ENCODE data around the gene PKP3. TPM values are rescaled to one million over a fixed set of nuclear protein-coding genes. Genes with fewer than 3 reads are reported as not detected.
"Not testable (repeated sequence)": the region's sequence is repeated elsewhere in the genome, so short reads cannot be mapped to it uniquely, and the experiment has no call there.

The PKP3 gene
- total and polyA plus RNA-seq, 12 donors = 0.13 to 3.0 (median 0.72) TPM

- Histone ChIP-seq H3K4me1 (peaks cover 6 to 32% (median 18%) of the 10 kb centered on the region in 9 donors), H3K27ac (no peak overlapping the region), H3K36me3 (no peaks in the 10 kb centered on the region), H3K27me3 (peaks cover 0 to 5% (median 0%) of the 10 kb centered on the region in 7 donors), H3K4me3 (no peak overlapping the region), H3K9me3 (no peaks in the 10 kb centered on the region)
- no peak for ATAC-seq
- 67 to 74% methylated on average over 18 of the region's 18 CpGs for WGBS, 2 donors
- no peak for DNase-seq
- TF ChIP-seq, protein P1, sequence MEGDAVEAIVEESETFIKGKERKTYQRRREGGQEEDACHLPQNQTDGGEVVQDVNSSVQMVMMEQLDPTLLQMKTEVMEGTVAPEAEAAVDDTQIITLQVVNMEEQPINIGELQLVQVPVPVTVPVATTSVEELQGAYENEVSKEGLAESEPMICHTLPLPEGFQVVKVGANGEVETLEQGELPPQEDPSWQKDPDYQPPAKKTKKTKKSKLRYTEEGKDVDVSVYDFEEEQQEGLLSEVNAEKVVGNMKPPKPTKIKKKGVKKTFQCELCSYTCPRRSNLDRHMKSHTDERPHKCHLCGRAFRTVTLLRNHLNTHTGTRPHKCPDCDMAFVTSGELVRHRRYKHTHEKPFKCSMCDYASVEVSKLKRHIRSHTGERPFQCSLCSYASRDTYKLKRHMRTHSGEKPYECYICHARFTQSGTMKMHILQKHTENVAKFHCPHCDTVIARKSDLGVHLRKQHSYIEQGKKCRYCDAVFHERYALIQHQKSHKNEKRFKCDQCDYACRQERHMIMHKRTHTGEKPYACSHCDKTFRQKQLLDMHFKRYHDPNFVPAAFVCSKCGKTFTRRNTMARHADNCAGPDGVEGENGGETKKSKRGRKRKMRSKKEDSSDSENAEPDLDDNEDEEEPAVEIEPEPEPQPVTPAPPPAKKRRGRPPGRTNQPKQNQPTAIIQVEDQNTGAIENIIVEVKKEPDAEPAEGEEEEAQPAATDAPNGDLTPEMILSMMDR (IDR thresholded peaks at IDR 0.05) = no peak
- intact Hi-C loops (cut with DNase I) = loop anchor here in 6 of 10 donors (5.0 to 10.0 kb wide), 6 partner anchors 37 to 203 kb away; partner anchors contain the start of genes BET1L (in 1 of the 6), RIC8A (in 1 of the 6) and RNH1 (in 1 of the 6)
These were observed 15.8 kb downstream of the PKP3 start for GRCh38 chr11:409600-410483.

GRCh38 chr11:410711-411110, 16.7 kb downstream of the PKP3 start:
- intact Hi-C loops (cut with DNase I) = not testable (repeated sequence)
- 87 to 91% methylated on average over 13 of the region's 13 CpGs for WGBS, 2 donors
- H3K4me1 ChIP-seq = peaks cover 6 to 35% (median 16%) of the 10 kb centered on the region in 9 donors

GRCh38 chr11:411520-411919, 17.5 kb downstream of the PKP3 start:
- DNase-seq; intact Hi-C loops (cut with DNase I); H3K4me3 ChIP-seq; H3K9me3 ChIP-seq; H3K27ac ChIP-seq; ATAC-seq; H3K36me3 ChIP-seq: not testable (repeated sequence)
- Histone ChIP-seq H3K27me3 (peaks cover 6 to 18% (median 13%) of the 10 kb centered on the region in 7 donors), H3K4me1 (peaks cover 1 to 35% (median 11%) of the 10 kb centered on the region in 9 donors)
- 81 to 84% methylated on average over 9 of the region's 11 CpGs for WGBS, 2 donors

More at GRCh38 chr11:410711-411110, 16.7 kb downstream of the PKP3 start:
- not testable (repeated sequence) for H3K9me3 ChIP-seq, ATAC-seq, H3K4me3 ChIP-seq, DNase-seq, H3K36me3 ChIP-seq, H3K27ac ChIP-seq, H3K27me3 ChIP-seq

GRCh38 chr11:412641-413119, 18.7 kb downstream of the PKP3 start:
- intact Hi-C loops (cut with DNase I) = no loop called here
- H3K27ac ChIP-seq = no peak overlapping the region
- TF ChIP-seq, protein P1 (IDR thresholded peaks at IDR 0.05) = no peak
- DNase-seq = no peak
- peak overlapping the region in 2 of 10 donors; percentile 2 to 24 for H3K4me3 ChIP-seq
- no peaks in the 10 kb centered on the region for H3K9me3 ChIP-seq
- H3K4me1 ChIP-seq = peaks cover 1 to 36% (median 13%) of the 10 kb centered on the region in 9 donors
- peaks cover 9 to 30% (median 25%) of the 10 kb centered on the region in 7 donors for H3K27me3 ChIP-seq
- WGBS, 2 donors = 81 to 84% methylated on average over 13 to 15 of the region's 15 CpGs
- ATAC-seq = no peak
- H3K36me3 ChIP-seq = no peaks in the 10 kb centered on the region

Measured in heart right ventricle (tissue), 16 donors.